H1 (cell line): ENCODE data around the gene MMP21. TPM values are rescaled to one million over a fixed set of nuclear protein-coding genes. Genes with fewer than 3 reads are reported as not detected.

Source experiments
- CTCF ChIA-PET: fragments of 300-600 bp; sonication (Branson Sonifier 250); formaldehyde crosslinking; loops from one replicate; lab custom pipeline; 2021; ENCODE audit not compliant: partially characterized antibody; lab: Charles Lee
- POLR2A ChIA-PET: fragments of 300-600 bp; sonication (Branson Sonifier 250); formaldehyde crosslinking; loops from one replicate; lab custom pipeline; 2021; ENCODE audit warnings: inconsistent platforms; ENCODE audit not compliant: partially characterized antibody; lab: Charles Lee
- DNase-seq, 2 experiments: peaks; one replicate each; pipeline versions ENCODE4 v3.0.0 to v3.0.0-alpha.2; 2010 to 2022; ENCODE audit warnings: low spot score in 2 of 2, low read depth in 1 of 2, mixed read lengths in 1 of 2
- FAIRE-seq: peaks from 2 replicates; lab custom pipeline; 2011; peaks lifted over from hg19 to GRCh38; lab: Jason Lieb, UNC
- H2AFZ ChIP-seq: 2 replicates; pipeline ENCODE4 v1.8.1; 2012; ENCODE audit warnings: low read length, inconsistent platforms
- H2AK5ac ChIP-seq: 2 replicates; pipeline ENCODE4 v1.6.1; 2013; ENCODE audit warnings: low read depth, low read length
- H2BK120ac ChIP-seq: replicated peaks from 2 replicates; pipeline ENCODE3; 2013; ENCODE audit warnings: low read depth, low read length, inconsistent platforms
- H2BK12ac ChIP-seq: 2 replicates; pipeline ENCODE4 v1.6.1; 2013; ENCODE audit warnings: low read depth, low read length
- H2BK15ac ChIP-seq: 2 replicates; pipeline ENCODE4 v1.6.1; 2013; ENCODE audit warnings: low read length
- H2BK20ac ChIP-seq: 2 replicates; pipeline ENCODE4 v1.6.1; 2013; ENCODE audit warnings: low read length
- H2BK5ac ChIP-seq: 2 replicates; pipeline ENCODE4 v1.6.1; 2013; ENCODE audit warnings: low read depth, low read length
- H3K14ac ChIP-seq: 2 replicates; pipeline ENCODE4 v1.6.1; 2013; ENCODE audit warnings: inconsistent platforms; ENCODE audit not compliant: insufficient read length
- H3K18ac ChIP-seq: 2 replicates; pipeline ENCODE4 v1.6.1; 2013; ENCODE audit warnings: low read length; ENCODE audit errors: extremely low read depth
- H3K23ac ChIP-seq: 2 replicates; pipeline ENCODE4 v1.6.1; 2013; ENCODE audit warnings: inconsistent platforms; ENCODE audit not compliant: insufficient read length
- H3K23me2 ChIP-seq: 2 replicates; pipeline ENCODE4 v1.6.1; 2013; ENCODE audit warnings: low read depth, low read length
- H3K27ac ChIP-seq: 2 replicates; pipeline ENCODE4 v1.6.1; 2011; ENCODE audit warnings: low read depth, low read length, inconsistent platforms
- H3K27me3 ChIP-seq, 4 experiments: replicated peaks in 1 of 4; 1 replicate in 1 of 4; 2 replicates in 3 of 4; pipeline versions ENCODE4 v1.6.1 to v1.8.1; 2011 to 2013; ENCODE audit warnings: low read length in 3 of 4, mild to moderate bottlenecking in 3 of 4, inconsistent platforms in 2 of 4, mixed read lengths in 2 of 4, moderate library complexity in 1 of 4; ENCODE audit not compliant: control insufficient read depth in 3 of 4, insufficient read depth in 3 of 4; ENCODE audit errors: extremely low read depth in 1 of 4
- H3K36me3 ChIP-seq, 4 experiments: 2 replicates each; pipeline versions ENCODE4 v1.6.1 to v1.8.1; 2011 to 2013; ENCODE audit warnings: mild to moderate bottlenecking in 4 of 4, low read length in 3 of 4, moderate library complexity in 2 of 4, control low read depth in 1 of 4, inconsistent platforms in 1 of 4; ENCODE audit not compliant: insufficient read depth in 4 of 4, control insufficient read depth in 2 of 4
- H3K4ac ChIP-seq: replicated peaks from 2 replicates; pipeline ENCODE3; 2013; ENCODE audit warnings: low read length, low read depth, mixed read lengths, inconsistent platforms; ENCODE audit not compliant: insufficient read length
- H3K4me1 ChIP-seq, 4 experiments: replicated peaks in 1 of 4; 1 replicate in 1 of 4; 2 replicates in 3 of 4; pipeline versions ENCODE4 v1.6.1 to v1.8.1; 2011 to 2013; ENCODE audit warnings: low read length in 3 of 4, inconsistent platforms in 2 of 4, mixed read lengths in 1 of 4; ENCODE audit not compliant: insufficient read depth in 4 of 4, control insufficient read depth in 3 of 4
- H3K4me2 ChIP-seq, 2 experiments: 2 replicates each; pipeline versions ENCODE4 v1.6.1 to v1.8.1; 2011 to 2013; ENCODE audit warnings: low read depth in 2 of 2, low read length in 2 of 2, control low read depth in 1 of 2, inconsistent platforms in 1 of 2, mild to moderate bottlenecking in 1 of 2; ENCODE audit not compliant: insufficient read depth in 1 of 2
- H3K4me3 ChIP-seq, 4 experiments: fragments of 200-600, 300-600 bp in 1 of 4; sonication (generic), shearing (Covaris generic), sonication (Bioruptor Twin) in 1 of 4; 2 replicates each; pipeline versions ENCODE4 v1.5.1 to v1.8.1; 2011 to 2016; ENCODE audit warnings: low read length in 4 of 4, low read depth in 3 of 4, control low read depth in 2 of 4, inconsistent platforms in 2 of 4, mild to moderate bottlenecking in 2 of 4, mixed read lengths in 1 of 4, moderate library complexity in 1 of 4; ENCODE audit not compliant: insufficient read depth in 2 of 4; ENCODE audit errors: extremely low read depth in 1 of 4
- H3K56ac ChIP-seq: replicated peaks from 2 replicates; pipeline ENCODE3; 2013; ENCODE audit warnings: low read depth, mild to moderate bottlenecking, mixed read lengths, low read length, inconsistent platforms; ENCODE audit not compliant: insufficient read length
- H3K79me1 ChIP-seq: 2 replicates; pipeline ENCODE4 v1.6.1; 2013; ENCODE audit warnings: low read depth, low read length, control low read depth
- H3K79me2 ChIP-seq, 2 experiments: 2 replicates each; pipeline versions ENCODE4 v1.6.1 to v1.8.1; 2012 to 2013; ENCODE audit warnings: low read length in 2 of 2, mild to moderate bottlenecking in 2 of 2, inconsistent platforms in 1 of 2; ENCODE audit not compliant: insufficient read depth in 2 of 2, control insufficient read depth in 1 of 2
- H3K9ac ChIP-seq, 4 experiments: replicated peaks in 1 of 4; 1 replicate in 1 of 4; 2 replicates in 3 of 4; pipeline versions ENCODE4 v1.6.1 to v1.8.1; 2011 to 2013; ENCODE audit warnings: low read depth in 3 of 4, low read length in 3 of 4, control low read depth in 2 of 4, mild to moderate bottlenecking in 2 of 4, moderate library complexity in 2 of 4, inconsistent platforms in 1 of 4; ENCODE audit errors: extremely low read depth in 1 of 4
- H3K9me3 ChIP-seq, 2 experiments: 2 replicates each; pipeline versions ENCODE4 v1.6.1 to v1.8.1; 2012 to 2013; ENCODE audit warnings: mild to moderate bottlenecking in 2 of 2, moderate library complexity in 2 of 2, control low read depth in 1 of 2, inconsistent platforms in 1 of 2, low read depth in 1 of 2, low read length in 1 of 2, mixed read lengths in 1 of 2; ENCODE audit not compliant: insufficient read depth in 2 of 2
- H4K20me1 ChIP-seq, 2 experiments: replicated peaks in 1 of 2; 2 replicates each; pipeline versions ENCODE3 to v1.8.1; 2011 to 2013; ENCODE audit warnings: inconsistent platforms in 2 of 2, low read length in 2 of 2, mild to moderate bottlenecking in 1 of 2; ENCODE audit not compliant: insufficient read depth in 2 of 2, control insufficient read depth in 1 of 2
- H4K5ac ChIP-seq: 2 replicates; pipeline ENCODE4 v1.6.1; 2013; ENCODE audit warnings: low read length, low read depth, mixed read lengths, inconsistent platforms; ENCODE audit not compliant: insufficient read length
- H4K8ac ChIP-seq: 2 replicates; pipeline ENCODE4 v1.8.0; 2013; ENCODE audit warnings: mild to moderate bottlenecking, moderate library complexity, low read length, inconsistent platforms; ENCODE audit not compliant: insufficient read depth; ENCODE audit errors: extremely low read depth
- H4K91ac ChIP-seq: replicated peaks from 2 replicates; pipeline ENCODE3; 2013; ENCODE audit warnings: low read length, mixed read lengths, inconsistent platforms; ENCODE audit not compliant: insufficient read length
- BACH1 ChIP-seq: IDR thresholded peaks from 2 replicates; pipeline ENCODE4 v1.6.1; 2012; ENCODE audit warnings: low read length, improper control_type of control experiment
- CBX5 ChIP-seq: fragments of 300-800, 300-1000 bp; sonication (generic); IDR thresholded peaks from 2 replicates; pipeline ENCODE4 v1.7.1; 2016; ENCODE audit warnings: antibody characterized with exemption, low read length, low read depth
- CHD1 ChIP-seq: IDR thresholded peaks from 2 replicates; pipeline ENCODE4 v1.6.1; 2012; ENCODE audit warnings: low read depth, low read length, improper control_type of control experiment
- GABPA ChIP-seq: IDR thresholded peaks from 2 replicates; pipeline ENCODE4 v1.6.1; 2011; ENCODE audit warnings: mild to moderate bottlenecking, low read length, moderate library complexity, borderline replicate concordance; ENCODE audit not compliant: insufficient read depth
- JUND ChIP-seq: IDR thresholded peaks from 2 replicates; pipeline ENCODE4 v1.6.1; 2011; ENCODE audit warnings: mild to moderate bottlenecking, improper control_type of control experiment, low read length
- MAFK ChIP-seq: IDR thresholded peaks from 2 replicates; pipeline ENCODE4 v1.6.1; 2012; ENCODE audit warnings: low read depth, mild to moderate bottlenecking, improper control_type of control experiment, low read length
- NRF1 ChIP-seq: IDR thresholded peaks from 2 replicates; pipeline ENCODE4 v1.6.1; 2011; ENCODE audit warnings: mild to moderate bottlenecking, low read depth, low read length, improper control_type of control experiment
- RXRA ChIP-seq: IDR thresholded peaks from 2 replicates; pipeline ENCODE4 v1.6.1; 2011; ENCODE audit warnings: low read depth, mild to moderate bottlenecking, low read length, moderate library complexity; ENCODE audit not compliant: insufficient read depth
- SAP30 ChIP-seq: fragments of 300-600 bp; sonication (generic); IDR thresholded peaks from 2 replicates; pipeline ENCODE4 v1.7.1; 2012; ENCODE audit warnings: low read length, moderate library complexity, mild to moderate bottlenecking, inconsistent platforms; ENCODE audit not compliant: insufficient read depth, insufficient replicate concordance
- SIN3A ChIP-seq, 2 experiments: IDR thresholded peaks in 1 of 2; conservative IDR thresholded peaks in 1 of 2; 2 replicates each; pipeline ENCODE4 v1.6.1; 2011 to 2012; ENCODE audit warnings: low read length in 2 of 2, improper control_type of control experiment in 1 of 2, low read depth in 1 of 2, mild to moderate bottlenecking in 1 of 2
- SUZ12 ChIP-seq: fragments of 200-600 bp; sonication (generic); IDR thresholded peaks from 2 replicates; pipeline ENCODE4 v1.6.1; 2012; ENCODE audit warnings: mild to moderate bottlenecking, inconsistent platforms, low read length, moderate library complexity, mixed read lengths
- TAF7 ChIP-seq: optimal IDR thresholded peaks from 2 replicates; pipeline ENCODE3; 2011; ENCODE audit warnings: low read depth, mild to moderate bottlenecking, inconsistent platforms, low read length, moderate library complexity, borderline replicate concordance
- TBP ChIP-seq: IDR thresholded peaks from 2 replicates; pipeline ENCODE4 v1.6.1; 2011; ENCODE audit warnings: low read depth, low read length, improper control_type of control experiment
- WGBS, 2 experiments: shearing (Covaris generic) in 1 of 2; methylation state at CpG; one replicate each; pipeline versions ENCODE4 v1.1.6 to v1.1.7; 2013 to 2015; ENCODE audit warnings: low lambda C conversion rate in 2 of 2, mixed read lengths in 2 of 2, inconsistent platforms in 1 of 2, low coverage in 1 of 2, missing lambda C conversion rate in 1 of 2; ENCODE audit not compliant: insufficient replicate concordance in 2 of 2, insufficient coverage in 1 of 2, insufficient read length in 1 of 2; ENCODE audit errors: extremely low coverage in 1 of 2, missing lambda C conversion rate in 1 of 2; 5-methylcytosine and 5-hydroxymethylcytosine counted together
- polyA plus RNA-seq, 7 experiments: library from polyadenylated mRNA; depleted of rRNA in 3 of 7; stranded (reverse) in 5 of 7; unstranded in 2 of 7; fragments of >200 nt in 5 of 7; fragments of 200-250 nt in 2 of 7; gene quantifications; 1 replicate in 5 of 7; 2 replicates in 1 of 7; 4 replicates in 1 of 7; pipeline versions ENCODE4 v1.2.1 to v1.2.3, GENCODE V29; 2011 to 2013; ENCODE audit warnings: missing spikeins in 2 of 7, mixed read lengths in 2 of 7
- total RNA-seq: library from RNA; stranded (reverse); fragmentation: NEBNext Ultra II Directional; extraction: Animal tissue kit (Norgen Biotek cat#: 25700); gene quantifications from 2 replicates; pipeline ENCODE4 v1.2.1, GENCODE V29; 2021

Gene MMP21
- total and polyA plus RNA-seq, 2 of the 8 experiments (the other 6 are each of a cell fraction or from before 2014, with no cell fraction given) = not detected

DNA sequence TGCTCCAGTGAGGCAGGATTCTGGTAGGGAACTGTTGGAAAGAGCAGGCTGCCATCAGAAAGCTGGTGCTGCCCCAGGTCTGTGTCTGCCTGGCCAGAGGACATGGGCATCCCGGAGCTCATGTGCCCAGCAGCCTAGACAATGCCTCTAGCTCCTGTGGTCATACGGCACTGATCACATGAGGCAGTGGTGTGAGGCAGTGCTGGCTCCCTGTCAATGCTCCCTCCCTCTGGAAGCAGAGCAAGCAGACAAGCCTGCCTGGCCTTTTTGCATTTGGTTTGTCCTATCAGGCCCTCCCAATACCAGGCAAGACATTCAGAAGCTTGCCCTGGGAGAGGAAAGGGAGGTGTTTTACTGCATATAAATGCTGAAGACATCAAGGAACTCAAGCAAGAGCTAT is 19.5 kb upstream of the MMP21 start:
- no peak overlapping the region for H3K9ac ChIP-seq
- WGBS, 2 experiments = 100% methylated on average over 2 of the region's 2 CpGs; no CpG with 5 or more reads in 1 of the 2 experiments

More for the DNA sequence above, 19.5 kb upstream of the MMP21 start:
- Histone ChIP-seq H3K18ac (no peak overlapping the region), H2BK120ac (no peak overlapping the region), H3K4me1 (no peaks in the 10 kb centered on the region), H4K20me1 (peaks cover 2% of the 10 kb centered on the region in 2 experiments), H3K9me3 (no peaks in the 10 kb centered on the region), H3K79me2 (no peaks in the 10 kb centered on the region), H3K36me3 (peaks cover 2 to 26% (median 9%) of the 10 kb centered on the region in 4 experiments; a peak in 7 of 8 replicates), H3K79me1 (no peaks in the 10 kb centered on the region), H3K14ac (no peak overlapping the region), H2BK20ac (no peak overlapping the region), H3K4me2 (no peak overlapping the region), H4K5ac (no peak overlapping the region), H4K91ac (no peak overlapping the region), H2BK5ac (no peak overlapping the region), H3K56ac (no peak overlapping the region), H2BK15ac (no peak overlapping the region), H3K4ac (no peak overlapping the region), H3K23me2 (no peaks in the 10 kb centered on the region), H2AFZ (no peak overlapping the region), H2BK12ac (no peak overlapping the region), H2AK5ac (no peak overlapping the region), H3K4me3 (no peak overlapping the region), H3K23ac (no peak overlapping the region), H3K27me3 (no peaks in the 10 kb centered on the region), H4K8ac (no peak overlapping the region), H3K27ac (no peak overlapping the region)
- FAIRE-seq (no peak), DNase-seq (no peak)
- no peak for TF ChIP-seq TAF7
- no peak for TF ChIP-seq SIN3A (conservative IDR thresholded peaks at IDR 0.05 in 1 of 2, IDR thresholded peaks at IDR 0.05 in 1 of 2; ENCODE audit: low read depth in 1 of 2, low read length in 2 of 2)
- TF ChIP-seq JUND = no peak
- TF ChIP-seq CHD1 = no peak
- no peak for TF ChIP-seq TBP
- no peak for TF ChIP-seq NRF1
- TF ChIP-seq SAP30 = no peak
- no peak for TF ChIP-seq GABPA
- TF ChIP-seq RXRA = no peak
- TF ChIP-seq BACH1 = no peak
- TF ChIP-seq CBX5 = no peak
- no peak for TF ChIP-seq MAFK
- no peak for TF ChIP-seq SUZ12
- CTCF ChIA-PET = interaction anchor here (0.9 to 1.8 kb wide), 4 partner anchors 9 to 1407 kb away, joined by 4 to 7 read pairs (median 4); no protein-coding TSS in a partner anchor
- POLR2A ChIA-PET = interaction anchor here (1.6 kb wide), 1 partner anchor 14 kb away, joined by 4 read pairs; no protein-coding TSS in a partner anchor
